NCI-H1694 treated with DMSO at 0.1 percent for 48 hours (cell line): ENCODE measurements around the gene RHOD.

ENCODE experiments used
- DNase-seq: peaks from one replicate; lab custom pipeline; 2025; lab: John Stamatoyannopoulos, UW

Gene RHOD

GRCh38 chr11:67056267-67057204 is at the start of gene RHOD:
Gene RHOD (plus strand): TSS chr11:67056847. CDS start chr11:67056903, 56 bp downstream.
- DNase-seq: no peak

GRCh38 chr11:67007126-67007525 is 49.5 kb upstream of the RHOD start:
- DNase-seq: no peak

GRCh38 chr11:67010296-67010905 is 46.2 kb upstream of the RHOD start:
- no peak for DNase-seq

- DNase-seq: no peak
Measured at GRCh38 chr11:67013511-67014045, 43.1 kb upstream of the RHOD start.

GRCh38 chr11:67014343-67014742 is 42.3 kb upstream of the RHOD start:
- DNase-seq: no peak

GRCh38 chr11:67015048-67015447 is 41.6 kb upstream of the RHOD start:
- DNase-seq: no peak

GRCh38 chr11:67016550-67016949 is 40.1 kb upstream of the RHOD start:
- DNase-seq: no peak

GRCh38 chr11:67020949-67021348 is 35.7 kb upstream of the RHOD start:
- no peak for DNase-seq

- DNase-seq: peak; percentile 32
Measured at GRCh38 chr11:67022341-67022933, 34.2 kb upstream of the RHOD start.

GRCh38 chr11:67022961-67023956 is 33.4 kb upstream of the RHOD start, which contains the start of gene SYT12:
Gene SYT12 (plus strand): TSS chr11:67023134. CDS start chr11:67030145, 7,011 bp downstream.
- no peak for DNase-seq

GRCh38 chr11:67023957-67024353 is 32.7 kb upstream of the RHOD start:
- DNase-seq: no peak

GRCh38 chr11:67024410-67024809 is 32.2 kb upstream of the RHOD start:
- DNase-seq: no peak

- DNase-seq: no peak
Measured at GRCh38 chr11:67024966-67025365, 31.7 kb upstream of the RHOD start.

GRCh38 chr11:67025750-67026149 is 30.9 kb upstream of the RHOD start:
- DNase-seq: no peak

- DNase-seq: no peak
Measured at GRCh38 chr11:67026941-67027340, 29.7 kb upstream of the RHOD start.

GRCh38 chr11:67027483-67027930 is 29.1 kb upstream of the RHOD start:
- DNase-seq: no peak

GRCh38 chr11:67027943-67028542 is 28.6 kb upstream of the RHOD start:
- DNase-seq: no peak

GRCh38 chr11:67029146-67029545 is 27.5 kb upstream of the RHOD start:
- no peak for DNase-seq

- DNase-seq: no peak
Measured at GRCh38 chr11:67030976-67031375, 25.7 kb upstream of the RHOD start.

GRCh38 chr11:67031791-67032561 is 24.7 kb upstream of the RHOD start:
- no peak for DNase-seq
